ENCODE data around the gene CCDC148.
"Not testable (repeated sequence)": the region's sequence is repeated elsewhere in the genome, so short reads cannot be mapped to it uniquely, and the experiment has no call there.

The CCDC148 gene

GRCh38 chr2:158413581-158413980, 43.0 kb downstream of the CCDC148 start:
- DNase-seq, result no peak

GRCh38 chr2:158412206-158412605, 44.3 kb downstream of the CCDC148 start:
- DNase-seq, result no peak

GRCh38 chr2:158411748-158412147, 44.8 kb downstream of the CCDC148 start:
- DNase-seq, result no peak

- no peak for DNase-seq
These were observed 46.4 kb downstream of the CCDC148 start for GRCh38 chr2:158410132-158410531.

GRCh38 chr2:158407031-158407430, 49.5 kb downstream of the CCDC148 start:
- no peak for DNase-seq

GRCh38 chr2:158405341-158405740, 51.2 kb downstream of the CCDC148 start:
- DNase-seq, result no peak

GRCh38 chr2:158403237-158403636, 53.3 kb downstream of the CCDC148 start:
- DNase-seq, result no peak

GRCh38 chr2:158402665-158403064, 53.9 kb downstream of the CCDC148 start:
- no peak for DNase-seq

- no peak for DNase-seq
These were observed 61.4 kb downstream of the CCDC148 start for GRCh38 chr2:158395166-158395565.

- DNase-seq, result no peak
These were observed 62.1 kb downstream of the CCDC148 start for GRCh38 chr2:158394453-158394852.

GRCh38 chr2:158393886-158394285, 62.7 kb downstream of the CCDC148 start:
- DNase-seq, result no peak

- no peak for DNase-seq
These were observed 63.9 kb downstream of the CCDC148 start for GRCh38 chr2:158392687-158393086.

- DNase-seq, result no peak
These were observed 64.7 kb downstream of the CCDC148 start for GRCh38 chr2:158391876-158392275.

GRCh38 chr2:158391361-158391760, 65.2 kb downstream of the CCDC148 start:
- no peak for DNase-seq

GRCh38 chr2:158388159-158388558, 68.4 kb downstream of the CCDC148 start:
- DNase-seq, result no peak

- no peak for DNase-seq
These were observed 70.9 kb downstream of the CCDC148 start for GRCh38 chr2:158385646-158386045.

GRCh38 chr2:158381978-158382377, 74.6 kb downstream of the CCDC148 start:
- no peak for DNase-seq

- DNase-seq, result no peak
These were observed 75.3 kb downstream of the CCDC148 start for GRCh38 chr2:158381205-158381604.

GRCh38 chr2:158380746-158381145, 75.8 kb downstream of the CCDC148 start:
- DNase-seq, result no peak

- no peak for DNase-seq
These were observed 77.6 kb downstream of the CCDC148 start for GRCh38 chr2:158378926-158379325.

- no peak for DNase-seq
These were observed 90.2 kb downstream of the CCDC148 start for GRCh38 chr2:158366342-158366741.

- no peak for DNase-seq
These were observed 96.7 kb downstream of the CCDC148 start for GRCh38 chr2:158359846-158360245.

GRCh38 chr2:158357699-158358098, 98.9 kb downstream of the CCDC148 start:
- DNase-seq, result no peak

GRCh38 chr2:158357122-158357521, 99.4 kb downstream of the CCDC148 start:
- DNase-seq, result no peak

GRCh38 chr2:158351466-158351816, 105.1 kb downstream of the CCDC148 start:
- not testable (repeated sequence) for DNase-seq
